Measurements from ENCODE around the gene LIMK1.

Gene LIMK1

GRCh38 chr7:74057987-74058386 is 25.6 kb upstream of the LIMK1 start:
- DNase-seq (ENCODE audit: low spot score) = no peak
- no peak for TF ChIP-seq CTCF (IDR thresholded peaks at IDR 0.05; ENCODE audit: extremely low read depth, missing control alignments)

GRCh38 chr7:74058486-74058885 is 25.1 kb upstream of the LIMK1 start:
- TF ChIP-seq CTCF (IDR thresholded peaks at IDR 0.05; ENCODE audit: extremely low read depth, missing control alignments) = no peak

GRCh38 chr7:74059037-74059436 is 24.6 kb upstream of the LIMK1 start:
- no peak for DNase-seq (ENCODE audit: low spot score)
- TF ChIP-seq CTCF (IDR thresholded peaks at IDR 0.05; ENCODE audit: extremely low read depth, missing control alignments) = no peak

More at GRCh38 chr7:74058486-74058885, 25.1 kb upstream of the LIMK1 start:
- DNase-seq (ENCODE audit: low spot score) = no peak

- DNase-seq (ENCODE audit: low spot score) = no peak
- no peak for TF ChIP-seq CTCF (IDR thresholded peaks at IDR 0.05; ENCODE audit: extremely low read depth, missing control alignments)
Measured at GRCh38 chr7:74059681-74060588, 23.7 kb upstream of the LIMK1 start.

GRCh38 chr7:74061840-74062539 is 21.6 kb upstream of the LIMK1 start:
- TF ChIP-seq CTCF (IDR thresholded peaks at IDR 0.05; ENCODE audit: extremely low read depth, missing control alignments) = no peak
- peak; percentile 80 for DNase-seq (ENCODE audit: low spot score)

GRCh38 chr7:74063223-74063641 is 20.4 kb upstream of the LIMK1 start:
- TF ChIP-seq CTCF (IDR thresholded peaks at IDR 0.05; ENCODE audit: extremely low read depth, missing control alignments) = no peak
- no peak for DNase-seq (ENCODE audit: low spot score)

- TF ChIP-seq CTCF (IDR thresholded peaks at IDR 0.05; ENCODE audit: extremely low read depth, missing control alignments) = no peak
- no peak for DNase-seq (ENCODE audit: low spot score)
Measured at GRCh38 chr7:74063646-74064045, 20.0 kb upstream of the LIMK1 start.
